ENCODE data around the gene GABRR1. TPM values are rescaled to one million over a fixed set of nuclear protein-coding genes. Genes with fewer than 3 reads are reported as not detected.

The GABRR1 gene
- total RNA-seq, 4 donors from 2014 or later, result 0.14 TPM; not detected in 3

GRCh38 chr6:89160331-89161092 lies 56.6 kb downstream of the GABRR1 start:
- no peak for DNase-seq
- Histone ChIP-seq H3K9me3 (no peaks in the 10 kb centered on the region), H3K27me3 (no peaks in the 10 kb centered on the region), H3K4me3 (no peak overlapping the region), H3K27ac (peak overlapping the region; percentile 71 to 88 (median 83)), H3K4me1 (peaks cover 0 to 6% (median 1%) of the 10 kb centered on the region in 4 donors), H3K36me3 (peaks cover 0 to 11% (median 5%) of the 10 kb centered on the region in 4 donors)
- WGBS, 2 donors (ENCODE audit: low coverage in 1 of 2), result 91% methylated on average over 4 of the region's 4 CpGs
- in situ Hi-C loops (cut with MboI; ENCODE audit: low pct_ligation_motif_present in 1 of 4, low pct_unique_long_range_greater_than_20kb in 1 of 4, low sequenced_read_pairs in 3 of 4), result no loop called here
- intact Hi-C loops (cut with DNase I; ENCODE audit: low total_unique reads), result no loop called here
- TF ChIP-seq POLR2AphosphoS5 (IDR thresholded peaks at IDR 0.05) (no peak), EP300 (IDR thresholded peaks at IDR 0.05; ENCODE audit: low read depth) (no peak), POLR2A (IDR thresholded peaks at IDR 0.05) (no peak), CTCF (IDR thresholded peaks at IDR 0.05) (no peak)

- WGBS, 2 donors (ENCODE audit: low coverage in 1 of 2), result 83% methylated on average over 1 of the region's 1 CpG
- in situ Hi-C loops (cut with MboI; ENCODE audit: low pct_ligation_motif_present in 1 of 4, low pct_unique_long_range_greater_than_20kb in 1 of 4, low sequenced_read_pairs in 3 of 4), result no loop called here
Observed at GRCh38 chr6:89154131-89154530, 63.0 kb downstream of the GABRR1 start.

GRCh38 chr6:89148016-89148750 lies 69.0 kb downstream of the GABRR1 start:
- WGBS, 2 donors (ENCODE audit: low coverage in 1 of 2), result 82 to 94% methylated on average over 6 to 17 of the region's 17 CpGs
- Histone ChIP-seq H3K27me3 (no peaks in the 10 kb centered on the region), H3K36me3 (peaks cover 0 to 1% (median 0%) of the 10 kb centered on the region in 4 donors), H3K27ac (peak overlapping the region; percentile 21 to 95 (median 92)), H3K4me3 (peak overlapping the region in 1 of 4 donors; percentile 78), H3K9me3 (no peaks in the 10 kb centered on the region), H3K4me1 (peaks cover 0 to 23% (median 10%) of the 10 kb centered on the region in 4 donors)
- in situ Hi-C loops (cut with MboI; ENCODE audit: low pct_ligation_motif_present in 1 of 4, low pct_unique_long_range_greater_than_20kb in 1 of 4, low sequenced_read_pairs in 3 of 4) (no loop called here), intact Hi-C loops (cut with DNase I; ENCODE audit: low total_unique reads) (loop anchor here (5.0 kb wide), 1 partner anchor 111 kb away; no protein-coding TSS in a partner anchor)
- DNase-seq, result no peak
- TF ChIP-seq EP300 (IDR thresholded peaks at IDR 0.05; ENCODE audit: low read depth) (no peak), POLR2AphosphoS5 (IDR thresholded peaks at IDR 0.05) (no peak), POLR2A (IDR thresholded peaks at IDR 0.05) (no peak), CTCF (IDR thresholded peaks at IDR 0.05) (no peak)

More at GRCh38 chr6:89154131-89154530, 63.0 kb downstream of the GABRR1 start:
- no peak overlapping the region for H3K27ac ChIP-seq
- no peak for DNase-seq
- H3K27me3 ChIP-seq, result no peaks in the 10 kb centered on the region
- no peaks in the 10 kb centered on the region for H3K4me1 ChIP-seq
- no peak for TF ChIP-seq CTCF (IDR thresholded peaks at IDR 0.05)
- no peak for TF ChIP-seq POLR2A (IDR thresholded peaks at IDR 0.05)
- no peak for TF ChIP-seq EP300 (IDR thresholded peaks at IDR 0.05; ENCODE audit: low read depth)
- TF ChIP-seq POLR2AphosphoS5 (IDR thresholded peaks at IDR 0.05), result no peak
- intact Hi-C loops (cut with DNase I; ENCODE audit: low total_unique reads), result no loop called here
- no peaks in the 10 kb centered on the region for H3K9me3 ChIP-seq
- H3K4me3 ChIP-seq, result no peak overlapping the region
- H3K36me3 ChIP-seq, result peaks cover 0 to 6% (median 0%) of the 10 kb centered on the region in 4 donors
